Upper lobe of right lung (tissue), 1 donor: Measurements from ENCODE around the gene PLA2G4D. TPM values are rescaled to one million over a fixed set of nuclear protein-coding genes. Genes with fewer than 3 reads are reported as not detected.
A peak's percentile ranks its signal among the peaks of the same experiment; 100 is the strongest.

Experiments used
- ATAC-seq: fragments of 200-7000 bp; cut with Tn5 transposase; one replicate; pipeline ENCODE4 v1.9.1; 2020; ENCODE audit warnings: mild to moderate bottlenecking, moderate library complexity
- DNase-seq: peaks from one replicate; pipeline ENCODE4 v3.0.0-alpha.2; 2020
- H3K27ac ChIP-seq: fragments of 200-600 bp; one replicate; pipeline ENCODE4 v1.8.0; 2022
- H3K27me3 ChIP-seq: fragments of 200-600 bp; one replicate; pipeline ENCODE4 v1.8.0; 2022; ENCODE audit warnings: mild to moderate bottlenecking
- H3K36me3 ChIP-seq: fragments of 200-600 bp; one replicate; pipeline ENCODE4 v1.8.0; 2022
- H3K4me1 ChIP-seq: fragments of 200-600 bp; one replicate; pipeline ENCODE4 v1.8.0; 2022
- H3K4me3 ChIP-seq: fragments of 200-600 bp; one replicate; pipeline ENCODE4 v1.8.0; 2022; ENCODE audit warnings: mild to moderate bottlenecking
- H3K9me3 ChIP-seq: fragments of 200-600 bp; one replicate; pipeline ENCODE4 v1.8.0; 2022
- intact Hi-C: fragments of 100-400 bp; cut with DNase I; formaldehyde crosslinking; loops from one replicate; pipeline ENCODE4 v1.11.0; 2022
- total RNA-seq: library from RNA; stranded (reverse); fragmentation: NEBNext Ultra II Directional; extraction: Animal tissue kit (Norgen Biotek cat#: 25700); gene quantifications from one replicate; pipeline ENCODE4 v1.2.1, GENCODE V29; 2021
- TF ChIP-seq, protein P1 (sequence below): fragments of 200-600 bp; IDR thresholded peaks from one replicate; pipeline ENCODE4 v1.8.0; 2022; ENCODE audit warnings: antibody characterized with exemption
- donor health status: DM: no; HTN: yes; CAD: no; lungs with severe emphysema.

Gene PLA2G4D
- total RNA-seq, 1 donor from 2014 or later, result not detected

DNA sequence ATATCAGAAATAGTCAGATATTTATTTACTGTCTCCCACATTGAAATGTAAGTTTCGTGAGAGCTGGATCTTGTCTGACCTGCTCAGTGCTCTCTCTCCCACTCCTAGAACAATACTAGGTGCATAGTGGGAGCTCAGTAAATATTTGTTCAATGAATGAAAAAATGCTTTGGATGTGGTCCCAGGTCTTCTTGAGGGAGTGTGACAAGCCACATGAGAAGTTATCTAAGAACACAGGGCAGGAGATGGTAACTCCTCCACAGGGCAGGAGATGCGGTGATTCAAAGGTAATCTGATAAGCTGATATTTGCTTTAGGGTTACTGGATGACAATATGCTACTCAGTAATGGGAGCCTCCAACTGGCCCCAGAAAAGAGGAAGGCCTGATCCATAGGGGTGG, 47.8 kb downstream of the PLA2G4D start:
- Histone ChIP-seq H3K36me3 (no peaks in the 10 kb centered on the region), H3K4me3 (no peak overlapping the region), H3K27me3 (no peaks in the 10 kb centered on the region), H3K27ac (no peak overlapping the region), H3K4me1 (no peaks in the 10 kb centered on the region), H3K9me3 (no peaks in the 10 kb centered on the region)
- TF ChIP-seq, protein P1, sequence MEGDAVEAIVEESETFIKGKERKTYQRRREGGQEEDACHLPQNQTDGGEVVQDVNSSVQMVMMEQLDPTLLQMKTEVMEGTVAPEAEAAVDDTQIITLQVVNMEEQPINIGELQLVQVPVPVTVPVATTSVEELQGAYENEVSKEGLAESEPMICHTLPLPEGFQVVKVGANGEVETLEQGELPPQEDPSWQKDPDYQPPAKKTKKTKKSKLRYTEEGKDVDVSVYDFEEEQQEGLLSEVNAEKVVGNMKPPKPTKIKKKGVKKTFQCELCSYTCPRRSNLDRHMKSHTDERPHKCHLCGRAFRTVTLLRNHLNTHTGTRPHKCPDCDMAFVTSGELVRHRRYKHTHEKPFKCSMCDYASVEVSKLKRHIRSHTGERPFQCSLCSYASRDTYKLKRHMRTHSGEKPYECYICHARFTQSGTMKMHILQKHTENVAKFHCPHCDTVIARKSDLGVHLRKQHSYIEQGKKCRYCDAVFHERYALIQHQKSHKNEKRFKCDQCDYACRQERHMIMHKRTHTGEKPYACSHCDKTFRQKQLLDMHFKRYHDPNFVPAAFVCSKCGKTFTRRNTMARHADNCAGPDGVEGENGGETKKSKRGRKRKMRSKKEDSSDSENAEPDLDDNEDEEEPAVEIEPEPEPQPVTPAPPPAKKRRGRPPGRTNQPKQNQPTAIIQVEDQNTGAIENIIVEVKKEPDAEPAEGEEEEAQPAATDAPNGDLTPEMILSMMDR, result no peak
- intact Hi-C loops, result no loop called here
- DNase-seq (no peak), ATAC-seq (peak; percentile 74)

DNA sequence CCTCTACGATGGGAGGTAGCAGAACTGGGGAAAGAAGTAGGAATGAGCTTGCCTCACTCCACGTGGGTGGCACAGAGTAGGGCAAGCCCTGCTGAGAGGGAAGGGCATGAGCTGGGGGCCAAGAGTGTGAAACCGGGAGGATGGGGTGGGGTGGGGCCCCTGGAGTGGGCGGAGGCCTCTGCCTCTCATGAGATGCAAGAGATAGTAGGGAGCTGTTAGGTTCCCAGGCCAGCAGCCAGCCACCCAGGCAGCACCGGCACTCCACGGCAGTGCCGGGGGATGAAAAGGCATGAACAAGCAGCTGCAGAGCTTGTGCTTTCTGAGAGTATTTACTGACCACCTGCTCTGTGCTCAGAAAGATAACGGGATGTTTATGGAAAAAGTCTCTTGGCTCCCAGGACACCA, 49.1 kb downstream of the PLA2G4D start:
- no peak for DNase-seq
- Histone ChIP-seq H3K27ac (no peak overlapping the region), H3K9me3 (no peaks in the 10 kb centered on the region), H3K36me3 (no peaks in the 10 kb centered on the region), H3K27me3 (no peaks in the 10 kb centered on the region), H3K4me1 (no peaks in the 10 kb centered on the region), H3K4me3 (no peak overlapping the region)
- TF ChIP-seq, protein P1, result no peak
- peak; percentile 5 for ATAC-seq
- intact Hi-C loops, result no loop called here

DNA sequence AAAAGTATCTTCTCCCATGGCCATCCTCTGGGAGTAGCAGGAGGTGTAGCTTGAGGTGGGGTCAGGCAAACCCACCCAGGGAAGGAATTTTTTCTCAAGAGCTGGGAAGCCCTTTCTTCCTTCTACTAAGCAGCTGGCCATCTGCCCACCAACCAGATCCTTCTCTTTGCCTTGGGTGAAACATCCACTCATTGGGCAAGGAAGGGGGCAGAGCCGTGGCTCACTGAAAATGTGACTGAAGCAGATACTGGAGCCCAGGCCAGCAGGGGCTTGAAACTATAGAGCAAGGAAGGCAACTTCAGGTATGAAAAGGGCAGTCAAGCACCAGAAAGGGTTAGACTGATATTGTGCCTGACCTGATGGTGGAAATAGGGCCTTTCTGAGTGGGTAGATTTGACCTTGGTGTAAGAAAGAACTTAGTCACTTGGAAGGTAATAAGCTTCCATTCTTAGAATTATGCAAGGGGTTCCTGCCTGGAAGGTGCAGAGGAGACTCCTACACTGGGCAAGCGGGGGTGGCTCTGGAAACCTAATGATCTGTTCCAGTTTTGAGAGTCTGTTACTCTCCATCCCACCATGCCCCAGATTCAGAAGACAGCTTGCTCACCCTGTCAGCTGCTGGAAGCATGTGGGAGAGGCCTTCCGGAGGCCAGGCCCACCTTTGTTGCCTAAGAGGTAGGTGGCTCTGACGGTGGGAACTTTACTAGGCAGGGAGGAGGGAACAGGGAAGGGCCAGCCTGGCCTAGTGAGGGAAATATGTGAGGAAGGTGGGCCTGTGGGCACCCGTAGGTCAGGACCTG, 51.6 kb downstream of the PLA2G4D start:
- Histone ChIP-seq H3K4me3 (no peak overlapping the region), H3K27me3 (no peaks in the 10 kb centered on the region), H3K36me3 (no peaks in the 10 kb centered on the region), H3K27ac (peak overlapping the region; percentile 8), H3K4me1 (no peaks in the 10 kb centered on the region), H3K9me3 (no peaks in the 10 kb centered on the region)
- DNase-seq (no peak), ATAC-seq (no peak)
- intact Hi-C loops, result no loop called here
- TF ChIP-seq, protein P1, result no peak

DNA sequence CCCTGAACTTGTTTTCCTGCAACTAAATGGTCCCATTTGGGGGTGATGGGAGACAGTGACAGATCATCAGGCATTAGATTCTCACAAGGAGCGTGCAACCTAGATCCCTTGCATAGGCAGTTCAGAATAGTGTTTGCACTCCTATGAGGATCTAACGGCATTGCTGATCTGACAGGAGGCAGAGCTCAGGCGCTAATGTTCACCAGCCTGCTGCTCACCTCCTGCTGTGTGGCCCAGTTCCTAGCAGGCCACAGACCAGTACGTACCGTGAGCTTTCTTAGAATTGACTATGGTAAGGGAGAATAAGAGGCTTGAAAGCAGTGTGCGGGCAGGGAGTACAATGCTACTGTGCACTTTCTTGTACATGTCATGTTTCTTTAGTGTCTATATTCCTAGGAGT, 56.0 kb downstream of the PLA2G4D start:
- no peaks in the 10 kb centered on the region for H3K9me3 ChIP-seq
- no peak overlapping the region for H3K27ac ChIP-seq
- peaks cover 9% of the 10 kb centered on the region for H3K4me1 ChIP-seq
- ATAC-seq (no peak), DNase-seq (no peak)
- no peak overlapping the region for H3K4me3 ChIP-seq
- TF ChIP-seq, protein P1, result no peak
- H3K36me3 ChIP-seq, result no peaks in the 10 kb centered on the region
- H3K27me3 ChIP-seq, result no peaks in the 10 kb centered on the region
- intact Hi-C loops, result no loop called here

DNA sequence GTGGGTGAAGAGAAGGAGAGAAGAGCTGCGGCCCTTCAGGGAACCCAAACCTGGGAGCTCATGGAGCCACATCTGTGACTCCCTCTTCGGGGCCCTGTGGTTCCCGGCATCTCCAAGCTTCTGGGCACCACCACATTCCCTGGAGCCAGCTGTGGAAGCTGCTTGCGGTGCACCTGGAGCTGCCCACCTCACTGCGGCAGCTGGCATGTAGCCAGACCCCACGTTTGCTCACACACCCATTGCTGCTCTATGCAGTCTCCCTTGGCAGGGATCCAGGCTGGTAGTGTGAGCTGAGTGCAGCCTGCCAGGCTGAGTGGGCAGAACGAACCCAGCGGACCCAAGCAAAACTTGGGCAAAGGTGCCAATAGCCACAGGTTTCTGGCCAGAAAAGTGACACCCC, 56.7 kb downstream of the PLA2G4D start:
- TF ChIP-seq, protein P1, result no peak
- DNase-seq (no peak), ATAC-seq (peak; percentile 31)
- H3K9me3 ChIP-seq, result no peaks in the 10 kb centered on the region
- no peaks in the 10 kb centered on the region for H3K36me3 ChIP-seq
- no peaks in the 10 kb centered on the region for H3K27me3 ChIP-seq
- peaks cover 9% of the 10 kb centered on the region for H3K4me1 ChIP-seq
- H3K27ac ChIP-seq, result no peak overlapping the region
- H3K4me3 ChIP-seq, result no peak overlapping the region
- intact Hi-C loops, result no loop called here
